Sciatic nerve (tissue), 2 donors: Measurements from ENCODE around the gene DTYMK. TPM values are rescaled to one million over a fixed set of nuclear protein-coding genes. Genes with fewer than 3 reads are reported as not detected.

Experiments
- ATAC-seq: fragments of 200-7000 bp; cut with Tn5 transposase; one replicate; pipeline ENCODE4 v1.9.1; 2020; ENCODE audit warnings: mild to moderate bottlenecking, moderate library complexity
- DNase-seq: peaks from one replicate; pipeline ENCODE4 v3.0.0-alpha.2; 2020; ENCODE audit warnings: low spot score
- intact Hi-C: fragments of 100-400 bp; cut with DNase I; formaldehyde crosslinking; loops from one replicate; pipeline ENCODE4 v1.14.2; 2022
- total RNA-seq: library from RNA; stranded (reverse); fragmentation: NEBNext Ultra II Directional; extraction: Animal tissue kit (Norgen Biotek cat#: 25700); gene quantifications from one replicate; pipeline ENCODE4 v1.2.1, GENCODE V29; 2021
- donor health status: DM: no; HTN: no; CAD: no.
- donor health status: DM: no; HTN: no; CAD: no.

DTYMK gene
- total RNA-seq, 1 donor from 2014 or later: 15.6 TPM

GRCh38 chr2:241636182-241637017 is 50.2 kb downstream of the DTYMK start:
- DNase-seq (no peak), ATAC-seq (peak; percentile 35)
- intact Hi-C loops: no loop called here

DNA sequence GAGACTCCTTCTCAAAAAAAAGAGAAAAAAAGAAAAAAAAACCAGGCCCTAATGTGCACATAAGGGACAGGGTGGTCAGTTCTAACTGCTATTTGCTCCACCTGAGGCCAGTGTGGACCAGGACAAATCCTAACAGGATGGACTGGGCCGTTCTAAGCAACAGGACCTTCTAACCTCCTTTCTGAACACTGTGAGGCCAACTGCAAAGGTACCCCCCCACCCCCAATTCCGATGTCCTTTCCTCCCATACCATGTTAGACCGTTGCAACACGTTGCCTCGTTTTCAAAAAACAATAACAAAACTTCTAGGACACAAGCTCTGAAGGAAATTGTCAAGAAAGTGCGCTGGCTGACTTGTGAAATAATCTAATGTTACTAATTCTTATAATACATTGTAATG is 50.9 kb downstream of the DTYMK start:
- DNase-seq: no peak
- intact Hi-C loops: no loop called here
- ATAC-seq: no peak

DNA sequence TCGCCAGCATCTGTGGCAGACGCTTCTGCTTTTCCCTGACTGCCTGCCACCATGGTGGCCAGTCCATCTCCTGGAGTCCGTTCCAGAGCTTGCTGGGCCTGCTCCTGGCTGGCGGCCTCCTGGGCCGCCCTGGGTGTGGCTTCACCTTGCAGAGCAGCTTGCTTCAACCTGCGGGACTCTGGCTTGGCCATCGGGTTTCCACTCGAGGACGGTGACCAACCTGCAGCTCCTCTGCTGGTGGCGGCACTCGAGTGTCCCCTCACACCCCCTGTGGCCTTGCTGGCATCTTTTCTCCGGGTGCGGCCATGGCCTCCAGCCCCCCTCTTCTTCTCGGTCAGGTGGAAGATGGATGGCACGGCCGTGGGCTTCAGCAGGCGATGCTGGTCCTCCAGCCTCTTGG is 53.1 kb downstream of the DTYMK start:
- DNase-seq (no peak), ATAC-seq (no peak)
- intact Hi-C loops: no loop called here

GRCh38 chr2:241632478-241633325 is 53.9 kb downstream of the DTYMK start:
- intact Hi-C loops: no loop called here
- DNase-seq (no peak), ATAC-seq (no peak)

GRCh38 chr2:241629762-241630435 is 56.7 kb downstream of the DTYMK start:
- DNase-seq (no peak), ATAC-seq (peak; percentile 34)
- intact Hi-C loops: no loop called here

- DNase-seq: no peak
- intact Hi-C loops: no loop called here
- no peak for ATAC-seq
These were observed 58.9 kb downstream of the DTYMK start for GRCh38 chr2:241627675-241628074.

Other genes with a start within 250 kb of the DTYMK start
- gene STK25, start 178.2 kb downstream of the DTYMK start, total RNA-seq: 125 TPM
- gene BOK, start 128.1 kb downstream of the DTYMK start, total RNA-seq: 31.1 TPM
- gene THAP4, start 49.7 kb downstream of the DTYMK start, total RNA-seq: 37.7 TPM
- gene ATG4B, start 49.1 kb downstream of the DTYMK start, total RNA-seq: 92.6 TPM
- gene ING5, start 15.2 kb upstream of the DTYMK start, total RNA-seq: 46.1 TPM
- 34.0 TPM for gene D2HGDH, start 47.8 kb upstream of the DTYMK start, total RNA-seq
- gene GAL3ST2, start 90.0 kb upstream of the DTYMK start, total RNA-seq: not detected
- not detected for gene NEU4, start 122.4 kb upstream of the DTYMK start, total RNA-seq
- 0.27 TPM for gene PDCD1, start 172.1 kb upstream of the DTYMK start, total RNA-seq
- gene RTP5, start 182.9 kb upstream of the DTYMK start, total RNA-seq: not detected